LNCAP (cell line): Measurements from ENCODE around the gene C11orf54.

Experiments used
- CTCF ChIP-seq: fragments of 450-650 bp; IDR thresholded peaks from 2 replicates; pipeline ENCODE4 v1.5.1; 2017; ENCODE audit warnings: mild to moderate bottlenecking

Gene C11orf54

DNA sequence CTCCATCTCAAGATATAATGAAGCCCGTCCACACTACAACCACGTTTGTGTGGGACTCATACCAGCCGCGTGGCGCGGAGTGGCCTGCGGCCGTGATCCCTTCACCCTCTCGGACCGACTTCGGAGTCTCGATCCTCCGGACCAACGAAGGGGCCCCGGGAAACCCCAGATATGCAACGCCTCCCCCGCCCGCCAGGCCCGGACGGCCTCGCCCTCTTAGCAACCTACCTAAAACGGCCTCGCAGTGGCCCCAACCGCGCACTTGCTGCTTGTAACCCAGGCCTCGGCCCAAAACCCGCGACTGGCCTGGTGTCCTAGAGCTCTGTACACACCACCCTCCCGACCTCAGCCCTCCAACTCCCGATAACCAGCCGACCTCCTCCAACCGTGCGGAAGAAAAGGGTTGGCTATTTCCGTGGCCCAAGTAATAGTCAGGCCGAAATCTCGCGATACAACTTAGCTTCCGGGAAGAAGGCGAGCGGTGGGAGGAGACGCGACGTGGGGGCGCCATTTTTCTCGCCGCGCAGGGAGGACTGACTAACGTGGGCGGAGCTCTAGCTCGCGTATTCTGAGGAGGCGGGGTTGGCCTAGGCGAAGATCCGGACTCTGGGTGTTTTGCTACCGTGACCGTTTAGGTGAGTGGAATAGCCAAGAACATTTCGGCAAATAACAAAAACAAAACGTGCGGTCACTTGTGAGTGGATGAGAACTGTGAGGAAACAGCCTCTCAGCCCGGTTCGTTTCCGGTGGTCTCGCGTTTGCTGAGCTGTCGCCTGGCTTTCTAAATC is at the start of gene C11orf54, which contains the start of gene TAF1D:
Gene C11orf54 (plus strand): TSS at position 579 of the 788 bp plus-strand sequence. CDS start 5,722 bp downstream, outside the sequence.
Gene TAF1D (minus strand): TSS at position 402 of the 788 bp plus-strand sequence. CDS start 2,191 bp downstream, outside the sequence.
- TF ChIP-seq CTCF: no peak

- TF ChIP-seq CTCF: no peak
Observed at GRCh38 chr11:93694109-93694508, 47.4 kb upstream of the C11orf54 start.

DNA sequence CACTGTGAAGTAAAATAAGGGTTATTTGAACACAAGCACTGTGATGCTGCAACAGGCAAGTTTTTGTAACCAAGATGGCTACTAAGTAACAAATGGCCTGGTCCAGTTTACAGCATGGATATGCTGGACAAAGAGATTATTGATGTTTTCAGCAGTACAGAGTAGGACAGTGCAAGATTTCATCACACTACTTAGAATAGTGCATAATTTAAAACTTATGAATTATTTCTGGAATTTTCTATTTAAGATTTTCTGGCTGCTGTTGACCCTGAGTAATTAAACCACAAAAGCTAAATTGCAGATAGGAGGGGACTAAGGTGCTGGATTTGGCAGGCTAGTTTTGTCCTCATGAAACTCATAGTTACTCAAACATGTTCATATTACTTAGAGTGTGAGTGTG is 46.9 kb upstream of the C11orf54 start:
- TF ChIP-seq CTCF: no peak

GRCh38 chr11:93697611-93698010 is 43.9 kb upstream of the C11orf54 start:
- no peak for TF ChIP-seq CTCF

GRCh38 chr11:93700830-93701229 is 40.6 kb upstream of the C11orf54 start:
- TF ChIP-seq CTCF: no peak

DNA sequence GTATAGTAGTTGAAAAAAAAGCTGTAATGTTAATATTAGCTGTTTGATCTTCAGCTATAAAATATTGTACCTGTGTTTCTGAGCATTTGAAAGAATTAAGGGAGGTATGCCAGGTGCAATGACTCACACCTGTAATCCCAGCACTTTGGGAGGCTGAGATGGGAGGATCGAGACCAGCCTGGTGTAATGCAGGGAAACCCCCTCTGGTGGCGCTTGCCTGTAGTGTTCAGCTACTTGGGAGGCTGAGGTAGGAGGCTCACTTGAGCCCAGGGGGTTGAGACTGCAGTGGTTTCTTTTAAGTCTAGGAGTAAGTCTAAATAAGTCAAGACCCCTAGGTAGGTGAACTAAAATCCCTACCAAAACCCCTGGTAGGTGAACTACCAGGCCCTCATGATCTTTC is 37.2 kb upstream of the C11orf54 start:
- TF ChIP-seq CTCF: no peak

GRCh38 chr11:93710239-93710638 is 31.2 kb upstream of the C11orf54 start:
- no peak for TF ChIP-seq CTCF
